ENCODE data around the gene RABEP2. TPM values are rescaled to one million over a fixed set of nuclear protein-coding genes. Genes with fewer than 3 reads are reported as not detected.
"Not testable (repeated sequence)": the region's sequence is repeated elsewhere in the genome, so short reads cannot be mapped to it uniquely, and the experiment has no call there.

The RABEP2 gene
- total RNA-seq, 1 experiment from 2014 or later = 48.5 TPM

GRCh38 chr16:28930652-28931051 is 5.6 kb upstream of the RABEP2 start:
- BruUV-seq (replicated peaks) = no TSS peak
- no peak for DNase-seq
- CTCF ChIA-PET = no interaction called here
- no peaks in the 10 kb centered on the region for H3K4me1 ChIP-seq (replicated peaks; ENCODE audit: insufficient read depth)
- no peaks in the 10 kb centered on the region for H3K27me3 ChIP-seq (ENCODE audit: insufficient read depth, low read depth)
- H3F3A ChIP-seq (ENCODE audit: insufficient read depth, low read depth) = peaks cover 20% of the 10 kb centered on the region; the same call in 1 of the 2 replicates
- no peaks in the 10 kb centered on the region for H3K9me2 ChIP-seq (ENCODE audit: insufficient read depth)
- H2AFZ ChIP-seq = no peak overlapping the region
- H3K9me3 ChIP-seq (ENCODE audit: insufficient read depth, low read depth) = no peaks in the 10 kb centered on the region
- H3K4me2 ChIP-seq = no peak overlapping the region
- no peaks in the 10 kb centered on the region for H3K36me3 ChIP-seq (ENCODE audit: low read depth)
- H3K4me3 ChIP-seq = no peak overlapping the region
- no peak for TF ChIP-seq EZH2 (IDR thresholded peaks at IDR 0.05; ENCODE audit: low read depth)
- TF ChIP-seq, protein P1, sequence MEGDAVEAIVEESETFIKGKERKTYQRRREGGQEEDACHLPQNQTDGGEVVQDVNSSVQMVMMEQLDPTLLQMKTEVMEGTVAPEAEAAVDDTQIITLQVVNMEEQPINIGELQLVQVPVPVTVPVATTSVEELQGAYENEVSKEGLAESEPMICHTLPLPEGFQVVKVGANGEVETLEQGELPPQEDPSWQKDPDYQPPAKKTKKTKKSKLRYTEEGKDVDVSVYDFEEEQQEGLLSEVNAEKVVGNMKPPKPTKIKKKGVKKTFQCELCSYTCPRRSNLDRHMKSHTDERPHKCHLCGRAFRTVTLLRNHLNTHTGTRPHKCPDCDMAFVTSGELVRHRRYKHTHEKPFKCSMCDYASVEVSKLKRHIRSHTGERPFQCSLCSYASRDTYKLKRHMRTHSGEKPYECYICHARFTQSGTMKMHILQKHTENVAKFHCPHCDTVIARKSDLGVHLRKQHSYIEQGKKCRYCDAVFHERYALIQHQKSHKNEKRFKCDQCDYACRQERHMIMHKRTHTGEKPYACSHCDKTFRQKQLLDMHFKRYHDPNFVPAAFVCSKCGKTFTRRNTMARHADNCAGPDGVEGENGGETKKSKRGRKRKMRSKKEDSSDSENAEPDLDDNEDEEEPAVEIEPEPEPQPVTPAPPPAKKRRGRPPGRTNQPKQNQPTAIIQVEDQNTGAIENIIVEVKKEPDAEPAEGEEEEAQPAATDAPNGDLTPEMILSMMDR (conservative IDR thresholded peaks at IDR 0.05) = no peak
- POLR2A ChIA-PET (ENCODE audit: unreplicated experiment) = no interaction called here
- H4K20me1 ChIP-seq (ENCODE audit: insufficient read depth) = no peaks in the 10 kb centered on the region
- H3K79me2 ChIP-seq (ENCODE audit: low read depth) = no peaks in the 10 kb centered on the region
- intact Hi-C loops (cut with micrococcal nuclease; ENCODE audit: unreplicated experiment) = no loop called here
- no peak overlapping the region for H3K27ac ChIP-seq

GRCh38 chr16:28930203-28930602 is 5.2 kb upstream of the RABEP2 start:
- Histone ChIP-seq H4K20me1 (ENCODE audit: insufficient read depth) (no peaks in the 10 kb centered on the region), H3K9me2 (ENCODE audit: insufficient read depth) (no peaks in the 10 kb centered on the region), H3K27ac (no peak overlapping the region), H3K36me3 (ENCODE audit: low read depth) (no peaks in the 10 kb centered on the region), H3K79me2 (ENCODE audit: low read depth) (no peaks in the 10 kb centered on the region), H3K27me3 (ENCODE audit: insufficient read depth, low read depth) (no peaks in the 10 kb centered on the region), H3K4me3 (no peak overlapping the region), H3F3A (ENCODE audit: insufficient read depth, low read depth) (peaks cover 22% of the 10 kb centered on the region; the same call in 1 of the 2 replicates), H3K4me1 (replicated peaks; ENCODE audit: insufficient read depth) (no peaks in the 10 kb centered on the region), H2AFZ (no peak overlapping the region), H3K4me2 (no peak overlapping the region), H3K9me3 (ENCODE audit: insufficient read depth, low read depth) (no peaks in the 10 kb centered on the region)
- POLR2A ChIA-PET (ENCODE audit: unreplicated experiment) = no interaction called here
- CTCF ChIA-PET = no interaction called here
- no TSS peak for BruUV-seq (replicated peaks)
- no peak for DNase-seq
- intact Hi-C loops (cut with micrococcal nuclease; ENCODE audit: unreplicated experiment) = no loop called here
- TF ChIP-seq, protein P1 (conservative IDR thresholded peaks at IDR 0.05) = no peak
- TF ChIP-seq EZH2 (IDR thresholded peaks at IDR 0.05; ENCODE audit: low read depth) = no peak

DNA sequence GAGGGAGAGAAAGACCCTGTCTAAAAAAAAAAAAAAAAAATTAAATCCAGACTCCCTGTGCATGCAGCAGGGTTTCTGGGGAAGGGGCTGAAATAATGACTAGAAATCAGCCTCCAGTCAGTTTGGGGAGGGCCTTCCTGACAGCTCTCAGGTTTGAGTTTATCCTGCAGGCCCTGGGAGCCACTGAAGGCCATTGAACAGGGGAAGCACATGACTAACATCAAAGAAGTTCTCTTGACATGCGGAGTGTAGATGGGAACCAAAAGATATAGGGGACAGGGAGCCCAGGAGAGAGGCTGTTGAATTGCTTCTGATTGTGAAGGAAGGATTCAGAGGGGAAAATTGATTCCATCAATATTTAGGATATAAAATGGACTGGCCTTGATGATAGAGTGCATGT is 2.8 kb upstream of the RABEP2 start:
- no peaks in the 10 kb centered on the region for H4K20me1 ChIP-seq (ENCODE audit: insufficient read depth)
- H3K4me1 ChIP-seq (replicated peaks; ENCODE audit: insufficient read depth) = peaks cover 13% of the 10 kb centered on the region
- no peaks in the 10 kb centered on the region for H3K9me3 ChIP-seq (ENCODE audit: insufficient read depth, low read depth)
- POLR2A ChIA-PET (ENCODE audit: unreplicated experiment) = no interaction called here
- no peak overlapping the region for H2AFZ ChIP-seq
- H3K27ac ChIP-seq = no peak overlapping the region
- no peaks in the 10 kb centered on the region for H3K36me3 ChIP-seq (ENCODE audit: low read depth)
- no peak for DNase-seq
- no peaks in the 10 kb centered on the region for H3K9me2 ChIP-seq (ENCODE audit: insufficient read depth)
- CTCF ChIA-PET = interaction anchor here (0.6 kb wide), 1 partner anchor 67 kb away, joined by 4 read pairs; no protein-coding TSS in a partner anchor
- TF ChIP-seq, protein P1 (conservative IDR thresholded peaks at IDR 0.05) = no peak
- TF ChIP-seq EZH2 (IDR thresholded peaks at IDR 0.05; ENCODE audit: low read depth) = no peak
- no TSS peak for BruUV-seq (replicated peaks)
- no peaks in the 10 kb centered on the region for H3K27me3 ChIP-seq (ENCODE audit: insufficient read depth, low read depth)
- no peak overlapping the region for H3K4me2 ChIP-seq
- H3F3A ChIP-seq (ENCODE audit: insufficient read depth, low read depth) = peaks cover 34% of the 10 kb centered on the region
- peaks cover 8% of the 10 kb centered on the region for H3K79me2 ChIP-seq (ENCODE audit: low read depth)
- intact Hi-C loops (cut with micrococcal nuclease; ENCODE audit: unreplicated experiment) = no loop called here
- H3K4me3 ChIP-seq = no peak overlapping the region

DNA sequence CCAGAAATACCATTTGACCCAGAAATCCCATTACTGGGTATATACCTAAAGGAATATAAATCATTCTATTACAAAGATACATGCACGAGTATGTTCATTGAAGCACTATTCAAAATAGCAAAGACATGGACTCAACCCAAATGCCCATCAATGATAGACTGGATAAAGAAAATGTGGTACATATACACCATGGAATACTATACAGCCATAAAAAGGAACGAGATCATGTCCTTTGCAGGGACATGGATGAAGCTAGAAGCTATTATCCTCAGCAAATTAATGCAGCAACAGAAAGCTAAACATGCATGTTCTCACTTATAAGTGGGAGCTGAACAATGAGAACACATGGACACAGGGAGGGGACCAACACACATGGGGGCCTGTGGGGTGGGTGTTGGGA is 1.2 kb upstream of the RABEP2 start:
- POLR2A ChIA-PET (ENCODE audit: unreplicated experiment) = not testable (repeated sequence)

More for the DNA sequence above, 1.2 kb upstream of the RABEP2 start:
- BruUV-seq (replicated peaks); H3K27me3 ChIP-seq (ENCODE audit: insufficient read depth, low read depth); DNase-seq; H3K9me3 ChIP-seq (ENCODE audit: insufficient read depth, low read depth); H3K36me3 ChIP-seq (ENCODE audit: low read depth); H4K20me1 ChIP-seq (ENCODE audit: insufficient read depth); CTCF ChIA-PET; H2AFZ ChIP-seq; intact Hi-C loops (cut with micrococcal nuclease; ENCODE audit: unreplicated experiment); H3K9me2 ChIP-seq (ENCODE audit: insufficient read depth): not testable (repeated sequence)
- H3F3A ChIP-seq (ENCODE audit: insufficient read depth, low read depth) = peaks cover 31% of the 10 kb centered on the region
- H3K27ac ChIP-seq = peak overlapping the region; percentile 87
- H3K4me3 ChIP-seq = peak overlapping the region; percentile 58
- H3K79me2 ChIP-seq (ENCODE audit: low read depth) = peaks cover 13% of the 10 kb centered on the region
- H3K4me1 ChIP-seq (replicated peaks; ENCODE audit: insufficient read depth) = peaks cover 13% of the 10 kb centered on the region
- peak overlapping the region; percentile 87 for H3K4me2 ChIP-seq

All from PC-9 (cell line).